HepG2 (cell line): Measurements from ENCODE around the gene ASIC5. TPM values are rescaled to one million over a fixed set of nuclear protein-coding genes. Genes with fewer than 3 reads are reported as not detected.

ENCODE experiments used
- ATAC-seq: fragments of 200-7000 bp; cut with Tn5 transposase; 3 replicates; pipeline ENCODE4 v1.9.1; 2020; ENCODE audit warnings: mild to moderate bottlenecking, moderate library complexity
- BruUV-seq: library from RNA; stranded (reverse); fragments of 400-500 nt; replicated peaks from 2 replicates; lab custom pipeline; 2021; lab: Mats Ljungman, UMichigan
- CTCF ChIA-PET: fragments of 300-600 bp; formaldehyde crosslinking; extraction: SDS; loops from one replicate; lab custom pipeline; 2021; ENCODE audit warnings: low total read pairs, inconsistent platforms, low intra/inter-chr PET ratio; lab: Yijun Ruan, JAX
- POLR2A ChIA-PET: fragments of 350-600 bp; sonication (Branson Sonifier 250); formaldehyde crosslinking; loops from one replicate; lab custom pipeline; 2020; ENCODE audit warnings: antibody characterized with exemption, inconsistent platforms; lab: Yijun Ruan, JAX
- DNase-seq: peaks from one replicate; pipeline ENCODE4 v3.0.0-alpha.2; 2015; ENCODE audit warnings: low spot score
- FAIRE-seq: peaks from 3 replicates; lab custom pipeline; 2011; peaks lifted over from hg19 to GRCh38; lab: Jason Lieb, UNC
- H2AFZ ChIP-seq: one replicate; pipeline ENCODE4 v1.6.1; 2011; ENCODE audit warnings: low read length, inconsistent platforms
- H3K27ac ChIP-seq: fragments of 300-600 bp; 3 replicates; pipeline ENCODE4 v1.8.0; 2011; ENCODE audit warnings: mixed run types, mild to moderate bottlenecking, mixed read lengths, low read length, inconsistent platforms; ENCODE audit not compliant: insufficient read depth; ENCODE audit errors: extremely low read length
- H3K27me3 ChIP-seq, 2 experiments: fragments of 200-600 bp in 1 of 2; 2 replicates in 1 of 2; 3 replicates in 1 of 2; pipeline versions ENCODE4 v1.6.0 to v1.8.0; 2011; ENCODE audit warnings: low read length in 2 of 2, mild to moderate bottlenecking in 2 of 2, moderate library complexity in 2 of 2, inconsistent platforms in 1 of 2; ENCODE audit not compliant: insufficient read depth in 2 of 2, control insufficient read depth in 1 of 2
- H3K36me3 ChIP-seq, 2 experiments: fragments of 200-600 bp in 1 of 2; replicated peaks in 1 of 2; 2 replicates in 1 of 2; 3 replicates in 1 of 2; pipeline versions ENCODE4 v1.5.1 to v1.8.0; 2011; ENCODE audit warnings: low read length in 2 of 2, inconsistent platforms in 1 of 2; ENCODE audit not compliant: insufficient read depth in 2 of 2, control insufficient read depth in 1 of 2
- H3K4me1 ChIP-seq: 2 replicates; pipeline ENCODE4 v1.5.1; 2012; ENCODE audit warnings: low read length, inconsistent platforms; ENCODE audit not compliant: insufficient read depth
- H3K4me2 ChIP-seq: 2 replicates; pipeline ENCODE4 v1.6.0; 2011; ENCODE audit warnings: low read depth, low read length, inconsistent platforms
- H3K4me3 ChIP-seq, 3 experiments: fragments of 200-600 bp in 1 of 3; sonication (generic), shearing (Covaris generic) in 1 of 3; replicated peaks in 1 of 3; 2 replicates each; pipeline ENCODE4 v1.5.1; 2011 to 2016; ENCODE audit warnings: low read length in 3 of 3, inconsistent platforms in 2 of 3, low read depth in 2 of 3, mild to moderate bottlenecking in 2 of 3, control low read depth in 1 of 3, mixed read lengths in 1 of 3; ENCODE audit not compliant: insufficient read depth in 1 of 3
- H3K79me2 ChIP-seq: one replicate; pipeline ENCODE4 v1.6.1; 2011; ENCODE audit warnings: low read length, inconsistent platforms; ENCODE audit not compliant: insufficient read depth
- H3K9ac ChIP-seq: 2 replicates; pipeline ENCODE4 v1.6.0; 2011; ENCODE audit warnings: mild to moderate bottlenecking, low read depth, low read length, inconsistent platforms; ENCODE audit not compliant: insufficient read depth
- H3K9me3 ChIP-seq: 2 replicates; pipeline ENCODE4 v1.5.1; 2012; ENCODE audit warnings: mild to moderate bottlenecking, low read length
- H4K20me1 ChIP-seq: 2 replicates; pipeline ENCODE4 v1.6.0; 2011; ENCODE audit warnings: inconsistent platforms, mild to moderate bottlenecking, low read length, moderate library complexity; ENCODE audit not compliant: insufficient read depth
- ATF7 ChIP-seq, 2 experiments: fragments of 450-650 bp in 1 of 2; sonication (generic) in 1 of 2; formaldehyde crosslinking in 1 of 2; IDR thresholded peaks; 2 replicates each; pipeline versions ENCODE4 v1.4.0 to v1.6.1; 2016 to 2020; ENCODE audit warnings: antibody characterized with exemption in 1 of 2, mild to moderate bottlenecking in 1 of 2, missing genetic modification reagents in 1 of 2
- ATF7-NPFF ChIP-seq: sonication (generic); formaldehyde crosslinking; IDR thresholded peaks from 2 replicates; pipeline ENCODE4 v1.8.1; 2023; ENCODE audit warnings: mild to moderate bottlenecking, low read depth, missing genetic modification reagents, moderate library complexity
- CBX1 ChIP-seq: IDR thresholded peaks from one replicate; pipeline ENCODE4 v1.6.1; 2016; ENCODE audit warnings: antibody characterized with exemption, low read depth
- FOXA3 ChIP-seq: IDR thresholded peaks from 2 replicates; pipeline ENCODE4 v1.6.1; 2016; ENCODE audit warnings: missing genetic modification reagents, missing compliant biosample characterization
- GZF1 ChIP-seq: sonication (generic); formaldehyde crosslinking; IDR thresholded peaks from 2 replicates; pipeline ENCODE4 v1.5.1; 2020; ENCODE audit warnings: mild to moderate bottlenecking, missing genetic modification reagents
- PHF8 ChIP-seq: sonication (generic); formaldehyde crosslinking; IDR thresholded peaks from 2 replicates; pipeline ENCODE4 v1.5.0; 2020; ENCODE audit warnings: missing genetic modification reagents
- RARA ChIP-seq: IDR thresholded peaks from 2 replicates; pipeline ENCODE4 v1.6.1; 2016; ENCODE audit warnings: missing genetic modification reagents, missing compliant biosample characterization
- SIN3B ChIP-seq: fragments of 150-350 bp; IDR thresholded peaks from 2 replicates; pipeline ENCODE4 v1.6.1; 2014; ENCODE audit warnings: low read length
- ZNF18 ChIP-seq: sonication (generic); formaldehyde crosslinking; IDR thresholded peaks from 2 replicates; pipeline ENCODE4 v1.8.0; 2022; ENCODE audit warnings: mild to moderate bottlenecking, missing genetic modification reagents; ENCODE audit not compliant: insufficient replicate concordance
- ZNF44 ChIP-seq: sonication (generic); formaldehyde crosslinking; IDR thresholded peaks from 2 replicates; pipeline ENCODE4 v1.5.1; 2020; ENCODE audit warnings: mild to moderate bottlenecking, missing genetic modification reagents
- ZNF674 ChIP-seq: sonication (generic); formaldehyde crosslinking; IDR thresholded peaks from 2 replicates; pipeline ENCODE4 v1.5.0; 2020; ENCODE audit warnings: low read depth, mild to moderate bottlenecking, missing genetic modification reagents
- ZSCAN9 ChIP-seq: IDR thresholded peaks from 2 replicates; pipeline ENCODE4 v1.6.1; 2016; ENCODE audit warnings: borderline replicate concordance
- WGBS: methylation state at CpG from one replicate; pipeline ENCODE4 v1.1.6; 2017; ENCODE audit warnings: low lambda C conversion rate; 5-methylcytosine and 5-hydroxymethylcytosine counted together
- in situ Hi-C: cut with HindIII; loops from 2 replicates; pipeline ENCODE4 v1.10.0; 2017; ENCODE audit warnings: low pct_unique_long_range_greater_than_20kb; ENCODE audit not compliant: extremely low pct_ligation_motif_present
- intact Hi-C: fragments of 100-400 bp; cut with micrococcal nuclease; formaldehyde crosslinking; loops from one replicate; pipeline ENCODE4 v1.10.0; 2022; ENCODE audit not compliant: unreplicated experiment
- polyA plus RNA-seq, 8 experiments: library from polyadenylated mRNA; depleted of rRNA in 3 of 8; stranded (reverse) in 7 of 8; unstranded in 1 of 8; fragments of >200 nt; fragmentation: Illumina TruSeq in 4 of 8; extraction: Trizol in 4 of 8; gene quantifications; 2 replicates each; pipeline versions ENCODE4 v1.2.1 to v1.2.3, GENCODE V29; 2011 to 2016; ENCODE audit warnings: low read depth in 4 of 8, missing spikeins in 1 of 8, mixed read lengths in 1 of 8; ENCODE audit not compliant: insufficient read depth in 1 of 8
- total RNA-seq, 5 experiments: library from RNA; depleted of rRNA; stranded (reverse); fragments of >200 nt; fragmentation: Illumina TruSeq; extraction: Trizol; gene quantifications; 2 replicates each; pipeline ENCODE4 v1.2.3, GENCODE V29; 2016; ENCODE audit warnings: low read depth in 1 of 5
- TF ChIP-seq, protein P1 (sequence below): sonication (generic); formaldehyde crosslinking; IDR thresholded peaks from 2 replicates; pipeline ENCODE4 v1.4.0; 2020; ENCODE audit warnings: missing genetic modification reagents, borderline replicate concordance

Gene ASIC5
- total and polyA plus RNA-seq, 2 of the 13 experiments (the other 11 are each of a cell fraction or from before 2014, with no cell fraction given) = not detected

GRCh38 chr4:155887045-155887444 lies 21.0 kb upstream of the ASIC5 start:
- in situ Hi-C loops (no loop called here), intact Hi-C loops (no loop called here)
- 0% methylated on average over 1 of the region's 1 CpG for WGBS
- Histone ChIP-seq H3K9me3 (peaks cover 6% of the 10 kb centered on the region; the same call in 1 of the 2 replicates), H4K20me1 (no peaks in the 10 kb centered on the region), H3K4me3 (no peak overlapping the region), H3K36me3 (no peaks in the 10 kb centered on the region), H3K4me1 (no peaks in the 10 kb centered on the region), H3K9ac (no peak overlapping the region), H3K27me3 (no peaks in the 10 kb centered on the region), H2AFZ (no peak overlapping the region), H3K4me2 (no peak overlapping the region), H3K27ac (no peak overlapping the region), H3K79me2 (no peaks in the 10 kb centered on the region)
- ChIA-PET POLR2A (no interaction called here), CTCF (no interaction called here)
- FAIRE-seq = no peak
- no peak for ATAC-seq
- no peak for DNase-seq
- no TSS peak for BruUV-seq
- TF ChIP-seq SIN3B (no peak), ZNF674 (CRISPR knock-in tag) (no peak), ZNF44 (CRISPR knock-in tag) (no peak), FOXA3 (no peak), ATF7 (IDR thresholded peaks at IDR 0.05) (no peak), ATF7 (CRISPR knock-in tag; IDR thresholded peaks at IDR 0.05) (no peak), RARA (CRISPR knock-in tag) (no peak), ZSCAN9 (CRISPR knock-in tag) (no peak), PHF8 (CRISPR knock-in tag) (no peak), GZF1 (CRISPR knock-in tag) (no peak), ZNF18 (CRISPR knock-in tag) (no peak), ATF7-NPFF (CRISPR knock-in tag) (no peak), CBX1 (no peak)
- TF ChIP-seq, protein P1, sequence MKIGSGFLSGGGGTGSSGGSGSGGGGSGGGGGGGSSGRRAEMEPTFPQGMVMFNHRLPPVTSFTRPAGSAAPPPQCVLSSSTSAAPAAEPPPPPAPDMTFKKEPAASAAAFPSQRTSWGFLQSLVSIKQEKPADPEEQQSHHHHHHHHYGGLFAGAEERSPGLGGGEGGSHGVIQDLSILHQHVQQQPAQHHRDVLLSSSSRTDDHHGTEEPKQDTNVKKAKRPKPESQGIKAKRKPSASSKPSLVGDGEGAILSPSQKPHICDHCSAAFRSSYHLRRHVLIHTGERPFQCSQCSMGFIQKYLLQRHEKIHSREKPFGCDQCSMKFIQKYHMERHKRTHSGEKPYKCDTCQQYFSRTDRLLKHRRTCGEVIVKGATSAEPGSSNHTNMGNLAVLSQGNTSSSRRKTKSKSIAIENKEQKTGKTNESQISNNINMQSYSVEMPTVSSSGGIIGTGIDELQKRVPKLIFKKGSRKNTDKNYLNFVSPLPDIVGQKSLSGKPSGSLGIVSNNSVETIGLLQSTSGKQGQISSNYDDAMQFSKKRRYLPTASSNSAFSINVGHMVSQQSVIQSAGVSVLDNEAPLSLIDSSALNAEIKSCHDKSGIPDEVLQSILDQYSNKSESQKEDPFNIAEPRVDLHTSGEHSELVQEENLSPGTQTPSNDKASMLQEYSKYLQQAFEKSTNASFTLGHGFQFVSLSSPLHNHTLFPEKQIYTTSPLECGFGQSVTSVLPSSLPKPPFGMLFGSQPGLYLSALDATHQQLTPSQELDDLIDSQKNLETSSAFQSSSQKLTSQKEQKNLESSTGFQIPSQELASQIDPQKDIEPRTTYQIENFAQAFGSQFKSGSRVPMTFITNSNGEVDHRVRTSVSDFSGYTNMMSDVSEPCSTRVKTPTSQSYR = no peak
- TF ChIP-seq, all 625 proteins: peak for 0
